Epidermal melanocyte (primary cell): ENCODE results near the gene ZNF592.
"Not testable (repeated sequence)": the region's sequence is repeated elsewhere in the genome, so short reads cannot be mapped to it uniquely, and the experiment has no call there.

Experiments used
- DNase-seq: peaks from one replicate; pipeline ENCODE4 v3.0.0; 2011; ENCODE audit warnings: low spot score; ENCODE audit not compliant: insufficient read length

The ZNF592 gene

DNA sequence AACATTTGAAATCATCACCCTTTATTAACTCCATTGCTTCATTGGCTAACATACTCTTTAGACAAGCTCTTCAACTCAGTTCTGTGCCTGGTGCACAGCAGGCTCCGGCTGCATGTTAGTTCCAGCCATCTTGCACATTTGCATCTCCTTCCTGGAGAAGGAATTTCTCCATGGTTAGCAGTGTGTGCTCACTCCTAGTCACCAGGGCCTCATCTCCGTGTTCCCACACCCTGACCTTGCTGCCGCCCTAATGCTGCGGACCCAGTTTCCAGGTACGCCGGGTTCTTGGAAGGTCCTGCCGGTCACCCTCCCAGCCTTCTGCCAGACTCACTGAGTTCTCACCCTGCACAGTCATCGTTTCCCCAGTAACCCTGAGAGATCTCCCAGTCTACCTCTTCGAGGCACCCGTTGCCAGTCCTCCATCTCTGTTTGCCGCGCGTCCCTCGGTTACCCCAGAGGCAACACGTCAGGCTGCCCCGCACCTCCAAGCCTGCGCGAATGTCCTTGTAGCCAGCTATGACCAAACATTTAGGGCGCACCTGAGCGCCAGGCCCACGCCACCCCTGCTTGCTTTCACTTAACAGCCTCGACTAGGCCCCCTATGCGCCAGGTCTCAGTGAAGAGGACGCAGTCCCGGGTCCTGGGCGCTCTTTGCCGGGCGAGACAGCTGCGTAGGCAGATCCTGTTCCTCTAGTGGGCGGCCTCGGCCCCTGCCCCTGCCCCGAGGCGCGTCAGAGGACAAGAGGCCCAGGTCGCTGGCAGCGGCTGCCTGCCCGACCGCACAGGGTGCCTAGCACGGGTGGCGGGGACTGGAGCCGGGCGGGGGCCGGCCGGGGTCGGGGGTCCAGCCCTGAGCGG, 747 bp upstream of the ZNF592 start:
- no peak for DNase-seq

DNA sequence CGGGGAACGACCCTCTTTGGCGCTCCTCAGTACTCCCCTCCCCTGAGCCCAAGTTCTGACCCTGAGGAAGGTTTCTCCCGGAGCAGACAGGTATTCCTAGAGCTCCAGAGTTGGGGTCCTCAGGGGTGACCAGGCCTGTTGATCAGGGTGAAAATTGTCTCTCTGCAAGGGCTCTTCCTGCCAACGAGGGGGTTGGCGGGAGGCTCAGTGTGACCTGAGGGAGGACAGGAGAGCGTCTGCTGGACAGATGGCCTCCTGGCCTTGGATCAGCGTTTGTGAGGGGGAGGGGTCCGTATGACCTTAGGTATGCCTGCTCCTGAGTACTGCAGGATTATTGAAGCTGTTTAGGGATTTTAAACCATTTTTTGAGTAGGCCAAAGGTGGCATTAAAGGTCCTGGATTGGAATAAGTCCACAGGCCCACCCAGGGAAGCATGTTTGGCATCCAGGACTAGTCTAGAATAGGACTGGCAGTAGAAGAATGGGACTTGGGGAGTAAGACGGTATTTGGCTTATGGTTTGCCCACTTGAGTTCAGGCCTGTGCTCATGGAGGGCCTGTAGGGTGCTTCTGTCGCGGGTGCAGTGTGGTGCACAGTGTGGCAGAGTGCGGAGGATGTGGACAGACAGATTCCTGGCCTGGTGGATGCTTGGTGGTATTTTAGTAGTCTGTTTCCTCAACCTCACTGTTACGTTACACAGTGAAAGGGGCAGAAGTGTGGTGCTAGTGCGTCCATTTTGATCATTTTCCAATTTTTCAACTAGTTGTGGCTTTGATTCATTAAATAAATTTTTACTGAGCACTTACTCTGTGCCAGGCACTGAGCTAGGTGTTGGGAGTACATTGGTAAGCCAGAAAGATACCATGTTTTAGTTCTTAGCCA, 959 bp downstream of the ZNF592 start:
- DNase-seq: no peak

DNA sequence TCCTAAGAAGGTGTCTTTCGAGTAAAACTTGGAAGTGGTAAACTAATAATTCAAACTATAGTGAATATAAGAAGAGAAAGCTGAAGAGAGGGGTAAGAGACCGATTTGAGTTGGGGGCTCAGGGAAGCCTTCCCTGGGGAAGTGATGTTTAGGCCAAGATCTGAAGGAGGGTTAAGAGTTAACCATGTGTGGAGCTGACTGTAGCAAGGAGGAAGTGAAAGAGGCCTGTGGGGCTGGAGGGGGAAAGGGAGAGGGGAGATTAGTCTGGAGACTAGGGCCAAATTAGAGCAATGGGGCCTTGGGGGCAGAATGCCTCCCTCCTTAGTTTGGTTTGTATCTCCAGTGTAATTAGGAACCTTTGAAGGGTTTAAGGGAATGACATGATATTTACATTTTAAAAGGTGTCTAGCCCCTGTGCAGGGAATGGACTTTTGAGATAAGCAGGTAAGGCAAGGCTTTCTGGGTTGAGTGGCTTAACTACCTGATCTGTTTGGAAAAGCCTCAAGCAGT, 2.2 kb downstream of the ZNF592 start:
- DNase-seq: no peak

- DNase-seq: not testable (repeated sequence)
Measured at GRCh38 chr15:84751721-84752120, 3.3 kb downstream of the ZNF592 start.

DNA sequence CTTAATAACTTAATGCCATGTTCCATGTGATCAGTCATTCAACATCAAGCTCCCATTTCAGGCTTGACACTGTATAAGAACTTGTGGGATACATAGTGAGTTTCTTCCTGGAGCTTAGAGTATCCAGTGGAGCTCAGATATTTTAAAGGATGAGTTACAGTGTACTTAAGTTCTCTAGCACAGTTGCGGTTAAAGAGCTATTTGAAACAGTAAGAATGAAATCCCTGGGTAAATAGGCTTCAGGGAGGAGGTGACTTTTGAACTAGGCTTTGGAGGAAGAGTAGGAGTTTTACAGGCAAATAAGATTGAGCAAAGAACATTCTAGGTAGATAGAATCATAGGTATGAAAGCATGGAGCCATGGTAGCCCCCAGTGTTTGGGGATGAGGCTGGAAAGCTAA, 3.8 kb downstream of the ZNF592 start:
- DNase-seq: no peak

DNA sequence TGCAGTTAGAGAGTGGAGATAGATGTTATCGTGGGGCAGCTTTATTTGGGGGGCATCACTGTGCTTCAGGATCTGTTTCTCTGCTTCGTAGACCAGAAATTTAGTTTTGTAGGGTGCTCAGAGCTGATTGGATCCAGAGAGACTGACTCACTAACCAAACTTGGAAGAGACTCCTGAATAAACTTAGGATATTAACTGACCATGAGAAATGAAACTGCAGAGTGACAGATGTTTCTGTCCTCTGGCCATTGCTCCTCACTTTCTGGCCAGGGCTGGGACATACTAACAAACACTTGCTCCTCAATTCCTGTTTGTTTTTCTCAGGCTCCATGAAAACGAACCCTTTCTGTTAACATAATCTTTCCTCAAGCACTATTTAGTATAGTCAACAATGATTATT, 4.3 kb downstream of the ZNF592 start:
- no peak for DNase-seq

GRCh38 chr15:84754889-84755288, 6.5 kb downstream of the ZNF592 start:
- DNase-seq: not testable (repeated sequence)

GRCh38 chr15:84755736-84756527, 7.5 kb downstream of the ZNF592 start:
- no peak for DNase-seq

GRCh38 chr15:84759018-84759417, 10.6 kb downstream of the ZNF592 start:
- DNase-seq: no peak

DNA sequence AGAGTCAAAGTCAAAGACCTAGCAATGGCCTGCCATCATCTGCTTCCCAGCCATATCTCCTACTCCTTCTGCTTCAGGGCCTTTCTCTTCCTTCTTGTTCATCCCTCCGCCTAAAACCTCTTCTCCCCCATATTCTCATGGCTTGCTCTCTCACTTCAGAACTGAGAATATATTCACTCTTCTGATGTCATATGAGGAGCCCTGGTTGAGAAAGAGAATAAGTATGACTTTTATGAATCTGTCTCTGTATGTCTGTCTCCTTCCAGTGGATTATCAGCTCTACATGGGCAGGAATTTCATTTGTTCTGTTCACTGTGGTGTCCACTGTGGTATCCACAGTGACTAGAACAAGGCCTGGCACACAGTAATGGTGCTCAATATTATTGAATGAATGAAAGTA, 11.8 kb downstream of the ZNF592 start:
- DNase-seq: no peak

GRCh38 chr15:84761607-84762131, 13.3 kb downstream of the ZNF592 start:
- no peak for DNase-seq

GRCh38 chr15:84762840-84763572, 14.6 kb downstream of the ZNF592 start:
- no peak for DNase-seq

DNA sequence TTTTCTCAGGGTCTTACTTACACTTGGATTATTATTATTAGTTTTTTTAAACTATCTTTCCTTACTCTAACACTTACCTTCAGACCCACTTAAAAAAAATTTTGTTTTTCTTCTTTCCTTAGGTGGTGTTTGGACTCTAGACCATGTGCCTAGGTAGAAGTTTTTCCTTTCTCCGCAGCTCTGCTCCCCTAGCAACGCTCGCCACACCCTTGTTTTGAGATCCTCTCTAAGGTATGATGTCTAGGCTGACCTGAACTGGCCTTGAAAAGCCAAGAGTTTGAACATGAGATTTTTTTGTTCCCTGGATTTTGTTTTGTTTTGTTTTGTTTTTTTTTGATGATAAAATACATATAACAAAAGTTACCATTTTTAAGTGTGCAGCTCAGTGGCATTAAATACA, 16.2 kb downstream of the ZNF592 start:
- DNase-seq: no peak

- no peak for DNase-seq
Measured at GRCh38 chr15:84764989-84765388, 16.6 kb downstream of the ZNF592 start.

- no peak for DNase-seq
Measured at GRCh38 chr15:84765675-84766074, 17.3 kb downstream of the ZNF592 start.

DNA sequence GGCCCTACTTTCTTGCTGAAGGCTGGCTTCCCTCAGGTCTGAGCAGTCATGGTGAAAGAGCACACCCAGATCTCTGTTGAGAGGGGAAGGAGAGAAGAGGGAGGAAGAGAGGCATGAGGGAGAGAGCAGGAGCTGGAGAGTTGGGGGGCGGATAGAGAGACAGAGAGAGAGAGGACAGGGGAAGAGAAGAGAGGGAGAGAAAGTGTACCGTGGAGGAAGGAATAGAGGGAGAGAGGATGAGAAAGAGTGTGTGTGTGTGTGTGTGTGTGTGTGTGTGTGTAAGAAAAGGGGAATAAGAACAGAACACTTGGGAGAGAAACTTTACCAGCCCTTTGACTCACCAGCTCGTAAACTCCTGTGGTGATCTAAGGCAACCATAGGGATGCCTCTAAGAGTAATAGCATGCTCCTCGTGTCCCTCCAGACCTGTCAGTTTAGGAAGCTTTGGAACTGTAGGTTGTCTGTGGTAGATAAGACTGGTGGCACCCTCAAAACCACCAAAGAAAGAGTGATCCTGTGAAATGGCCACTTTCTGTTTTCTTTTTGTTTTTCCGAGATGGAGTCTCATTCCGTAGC, 18.2 kb downstream of the ZNF592 start:
- DNase-seq: no peak

GRCh38 chr15:84772031-84772430, 23.6 kb downstream of the ZNF592 start:
- no peak for DNase-seq

DNA sequence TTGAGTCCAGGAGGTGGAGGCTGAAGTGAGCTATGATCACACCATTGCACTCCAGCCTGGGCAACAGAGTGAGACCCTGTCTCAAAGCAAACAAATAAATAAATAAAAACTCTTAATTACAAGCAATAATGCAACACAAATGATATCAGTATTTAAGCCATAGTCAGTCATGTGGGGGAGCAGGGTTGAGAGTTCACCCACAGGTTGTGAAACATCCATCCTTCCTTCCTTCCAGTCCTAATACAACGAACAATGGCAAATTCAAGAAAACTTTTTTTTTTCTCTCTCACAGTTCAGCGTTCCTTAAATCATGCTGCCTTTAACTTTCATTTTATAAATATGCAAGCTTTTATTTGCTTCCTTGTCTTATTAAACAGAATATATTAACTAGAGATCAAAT, 24.1 kb downstream of the ZNF592 start:
- no peak for DNase-seq

DNA sequence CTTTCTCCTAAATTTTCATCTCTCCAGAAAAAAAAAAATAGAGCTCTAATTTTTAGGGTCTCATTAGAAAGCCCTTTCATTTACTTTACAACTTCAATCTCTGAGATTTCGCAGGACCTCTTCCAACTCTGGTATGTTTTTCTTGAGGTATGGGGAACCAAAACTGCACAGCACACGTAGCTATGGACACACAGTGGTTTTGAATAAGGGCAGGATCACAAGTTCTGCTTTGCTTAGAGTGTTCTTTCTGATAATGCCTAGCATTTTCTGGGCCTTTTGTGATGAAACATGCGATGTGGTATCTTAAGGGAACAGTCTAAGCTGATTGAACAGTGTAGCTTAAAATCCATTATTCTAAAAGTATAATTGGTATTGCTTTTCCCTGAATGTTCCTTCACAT, 25.3 kb downstream of the ZNF592 start:
- DNase-seq: no peak

- DNase-seq: no peak
Measured at GRCh38 chr15:84775867-84776449, 27.6 kb downstream of the ZNF592 start.
